ENCODE measurements around the gene MIA3.

- TF ChIP-seq, protein P1, sequence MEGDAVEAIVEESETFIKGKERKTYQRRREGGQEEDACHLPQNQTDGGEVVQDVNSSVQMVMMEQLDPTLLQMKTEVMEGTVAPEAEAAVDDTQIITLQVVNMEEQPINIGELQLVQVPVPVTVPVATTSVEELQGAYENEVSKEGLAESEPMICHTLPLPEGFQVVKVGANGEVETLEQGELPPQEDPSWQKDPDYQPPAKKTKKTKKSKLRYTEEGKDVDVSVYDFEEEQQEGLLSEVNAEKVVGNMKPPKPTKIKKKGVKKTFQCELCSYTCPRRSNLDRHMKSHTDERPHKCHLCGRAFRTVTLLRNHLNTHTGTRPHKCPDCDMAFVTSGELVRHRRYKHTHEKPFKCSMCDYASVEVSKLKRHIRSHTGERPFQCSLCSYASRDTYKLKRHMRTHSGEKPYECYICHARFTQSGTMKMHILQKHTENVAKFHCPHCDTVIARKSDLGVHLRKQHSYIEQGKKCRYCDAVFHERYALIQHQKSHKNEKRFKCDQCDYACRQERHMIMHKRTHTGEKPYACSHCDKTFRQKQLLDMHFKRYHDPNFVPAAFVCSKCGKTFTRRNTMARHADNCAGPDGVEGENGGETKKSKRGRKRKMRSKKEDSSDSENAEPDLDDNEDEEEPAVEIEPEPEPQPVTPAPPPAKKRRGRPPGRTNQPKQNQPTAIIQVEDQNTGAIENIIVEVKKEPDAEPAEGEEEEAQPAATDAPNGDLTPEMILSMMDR (IDR thresholded peaks at IDR 0.05) = no peak
- TF ChIP-seq POLR2AphosphoS5 (IDR thresholded peaks at IDR 0.05) = no peak
Measured at GRCh38 chr1:222665964-222666363, 48.1 kb downstream of the MIA3 start.

Measured in prostate gland (tissue), 2 donors.